Tibial artery (tissue), 4 donors: ENCODE measurements around the gene CHN1.

ENCODE experiments used
- DNase-seq, 2 donors: peaks; one replicate each; pipeline ENCODE4 v3.0.0-alpha.2; 2019
- H3K27ac ChIP-seq, 2 donors: fragments of 200-600 bp; sonication (generic) in 1 of 2; 1 replicate in 1 of 2; 2 replicates in 1 of 2; pipeline ENCODE4 v1.5.1; 2018 to 2019; ENCODE audit warnings: mild to moderate bottlenecking in 1 of 2
- H3K27me3 ChIP-seq, 2 donors: fragments of 200-600 bp; sonication (generic) in 1 of 2; one replicate each; pipeline versions ENCODE4 v1.5.1 to v1.6.0; 2016 to 2019
- H3K36me3 ChIP-seq, 3 donors: fragments of 200-600 bp; sonication (generic) in 2 of 3; one replicate each; pipeline ENCODE4 v1.5.1; 2016 to 2019; ENCODE audit warnings: mild to moderate bottlenecking in 2 of 3
- H3K4me1 ChIP-seq, 4 donors: fragments of 200-600 bp; sonication (generic) in 2 of 4; 1 replicate in 3 of 4; 2 replicates in 1 of 4; pipeline ENCODE4 v1.5.1; 2016 to 2019
- H3K4me3 ChIP-seq, 2 donors: fragments of 200-600 bp; sonication (generic) in 1 of 2; 1 replicate in 1 of 2; 2 replicates in 1 of 2; pipeline ENCODE4 v1.5.1; 2018 to 2019; ENCODE audit warnings: mild to moderate bottlenecking in 2 of 2
- H3K9me3 ChIP-seq, 3 donors: fragments of 200-600 bp; sonication (generic) in 1 of 3; one replicate each; pipeline ENCODE4 v1.5.1; 2016 to 2019
- CTCF ChIP-seq, 2 experiments: fragments of 200-600 bp in 1 of 2; fragments of 450-650 bp in 1 of 2; IDR thresholded peaks; one replicate each; pipeline ENCODE4 v1.5.1; 2017 to 2019; ENCODE audit warnings: antibody characterized with exemption in 2 of 2, mild to moderate bottlenecking in 1 of 2, moderate library complexity in 1 of 2
- intact Hi-C: fragments of 100-400 bp; cut with DNase I; formaldehyde crosslinking; loops from one replicate; pipeline ENCODE4 v1.15.0; 2023; ENCODE audit warnings: low total_unique reads

Gene CHN1

GRCh38 chr2:174768557-174768956, 236.6 kb downstream of the CHN1 start:
- Histone ChIP-seq H3K27ac (no peak overlapping the region), H3K27me3 (no peaks in the 10 kb centered on the region), H3K4me1 (peaks cover 0 to 34% (median 10%) of the 10 kb centered on the region in 4 donors), H3K4me3 (no peak overlapping the region), H3K9me3 (no peaks in the 10 kb centered on the region), H3K36me3 (no peaks in the 10 kb centered on the region)
- intact Hi-C loops: no loop called here
- DNase-seq: no peak
- TF ChIP-seq CTCF (IDR thresholded peaks at IDR 0.05): no peak

- Histone ChIP-seq H3K4me3 (no peak overlapping the region), H3K27me3 (no peaks in the 10 kb centered on the region), H3K4me1 (peaks cover 0 to 36% (median 0%) of the 10 kb centered on the region in 4 donors), H3K9me3 (no peaks in the 10 kb centered on the region), H3K36me3 (no peaks in the 10 kb centered on the region), H3K27ac (peak overlapping the region in 1 of 2 donors; percentile 25)
- intact Hi-C loops: no loop called here
- no peak for DNase-seq
- no peak for TF ChIP-seq CTCF (IDR thresholded peaks at IDR 0.05)
Measured at GRCh38 chr2:174766271-174766670, 238.9 kb downstream of the CHN1 start.

GRCh38 chr2:174765576-174765975, 239.6 kb downstream of the CHN1 start:
- Histone ChIP-seq H3K4me3 (no peak overlapping the region), H3K27me3 (no peaks in the 10 kb centered on the region)

GRCh38 chr2:174764280-174765255, 240.6 kb downstream of the CHN1 start, which contains the start of gene CHRNA1:
Gene CHRNA1 (minus strand): TSS chr2:174764472. CDS start chr2:174764394, 78 bp downstream.
- peaks cover 0 to 36% (median 0%) of the 10 kb centered on the region in 4 donors for H3K4me1 ChIP-seq
- no peaks in the 10 kb centered on the region for H3K36me3 ChIP-seq
- no peaks in the 10 kb centered on the region for H3K27me3 ChIP-seq
- TF ChIP-seq CTCF (IDR thresholded peaks at IDR 0.05): no peak
- no peaks in the 10 kb centered on the region for H3K9me3 ChIP-seq
- no peak for DNase-seq
- no peak within 1 kb of the TSS for H3K27ac ChIP-seq
- no peak within 1 kb of the TSS for H3K4me3 ChIP-seq
- intact Hi-C loops: no loop called here

More at GRCh38 chr2:174765576-174765975, 239.6 kb downstream of the CHN1 start:
- no peaks in the 10 kb centered on the region for H3K9me3 ChIP-seq
- intact Hi-C loops: no loop called here
- no peaks in the 10 kb centered on the region for H3K36me3 ChIP-seq
- peaks cover 0 to 36% (median 0%) of the 10 kb centered on the region in 4 donors for H3K4me1 ChIP-seq
- H3K27ac ChIP-seq: no peak overlapping the region
- no peak for TF ChIP-seq CTCF (IDR thresholded peaks at IDR 0.05)
- DNase-seq: no peak

- no peak overlapping the region for H3K4me3 ChIP-seq
- no peak for DNase-seq
- H3K36me3 ChIP-seq: no peaks in the 10 kb centered on the region
- peaks cover 0 to 36% (median 0%) of the 10 kb centered on the region in 4 donors for H3K4me1 ChIP-seq
- H3K9me3 ChIP-seq: no peaks in the 10 kb centered on the region
- intact Hi-C loops: no loop called here
- H3K27ac ChIP-seq: no peak overlapping the region
- H3K27me3 ChIP-seq: no peaks in the 10 kb centered on the region
- TF ChIP-seq CTCF (IDR thresholded peaks at IDR 0.05): no peak
Measured at GRCh38 chr2:174763780-174764179, 241.4 kb downstream of the CHN1 start.
